Endothelial cell of umbilical vein (primary cell): ENCODE results near the gene CNRIP1. TPM values are rescaled to one million over a fixed set of nuclear protein-coding genes. Genes with fewer than 3 reads are reported as not detected.

Source experiments
- BruUV-seq: library from RNA; stranded (reverse); fragments of 400-500 nt; replicated peaks from 2 replicates; lab custom pipeline; 2021; lab: Mats Ljungman, UMichigan
- CTCF ChIA-PET: fragments of 300-600, 350-600 bp; sonication (Branson Sonifier 250); formaldehyde crosslinking; loops from one replicate; lab custom pipeline; 2021; ENCODE audit warnings: antibody characterized with exemption, inconsistent platforms; lab: Charles Lee
- POLR2A ChIA-PET: fragments of 300-600, 350-600 bp; sonication (Branson Sonifier 250); formaldehyde crosslinking; loops from one replicate; lab custom pipeline; 2021; ENCODE audit warnings: antibody characterized with exemption, inconsistent platforms; lab: Charles Lee
- DNase-seq: peaks from one replicate; pipeline ENCODE4 v3.0.0-alpha.2; 2011; ENCODE audit warnings: low read depth, low spot score
- FAIRE-seq: peaks from 2 replicates; lab custom pipeline; 2011; peaks lifted over from hg19 to GRCh38; lab: Jason Lieb, UNC
- H2AFZ ChIP-seq: 2 replicates; pipeline ENCODE4 v1.6.0; 2012; ENCODE audit warnings: low read depth, low read length, control low read depth, inconsistent platforms
- H3K27ac ChIP-seq: 2 replicates; pipeline ENCODE4 v1.5.1; 2011; ENCODE audit warnings: low read depth, mild to moderate bottlenecking, control low read depth, low read length, moderate library complexity; ENCODE audit not compliant: insufficient read depth
- H3K27me3 ChIP-seq, 2 experiments: 2 replicates each; pipeline versions ENCODE4 v1.6.0 to v1.6.1; 2011; ENCODE audit warnings: low read length in 2 of 2, mixed read lengths in 1 of 2; ENCODE audit not compliant: control insufficient read depth in 2 of 2, insufficient read depth in 2 of 2
- H3K36me3 ChIP-seq, 2 experiments: 2 replicates in 1 of 2; 3 replicates in 1 of 2; pipeline ENCODE4 v1.5.1; 2011; ENCODE audit warnings: low read length in 2 of 2, mild to moderate bottlenecking in 1 of 2, moderate library complexity in 1 of 2; ENCODE audit not compliant: control insufficient read depth in 2 of 2, insufficient read depth in 2 of 2; ENCODE audit errors: extremely low read depth in 1 of 2
- H3K4me1 ChIP-seq: 3 replicates; pipeline ENCODE4 v1.5.1; 2011; ENCODE audit warnings: mild to moderate bottlenecking, low read length; ENCODE audit not compliant: control insufficient read depth, insufficient read depth; ENCODE audit errors: extremely low read depth
- H3K4me2 ChIP-seq: 2 replicates; pipeline ENCODE4 v1.6.1; 2011; ENCODE audit warnings: low read length, control low read depth, mixed read lengths; ENCODE audit not compliant: insufficient read depth
- H3K4me3 ChIP-seq, 3 experiments: fragments of 200-600 bp in 1 of 3; sonication (generic), shearing (Covaris generic) in 1 of 3; replicated peaks in 1 of 3; 2 replicates each; pipeline ENCODE4 v1.5.1; 2011 to 2016; ENCODE audit warnings: control low read depth in 3 of 3, low read length in 3 of 3, mild to moderate bottlenecking in 2 of 3, inconsistent platforms in 1 of 3, low read depth in 1 of 3, moderate library complexity in 1 of 3; ENCODE audit not compliant: insufficient read depth in 1 of 3
- H3K79me2 ChIP-seq: 2 replicates; pipeline ENCODE4 v1.6.0; 2012; ENCODE audit warnings: low read length, inconsistent platforms; ENCODE audit not compliant: control insufficient read depth, insufficient read depth
- H3K9ac ChIP-seq: replicated peaks from 2 replicates; pipeline ENCODE3; 2011; ENCODE audit warnings: low read length, control low read depth; ENCODE audit not compliant: insufficient read depth; ENCODE audit errors: extremely low read depth
- H3K9me1 ChIP-seq: replicated peaks from 3 replicates; pipeline ENCODE4 v1.6.0; 2011; ENCODE audit warnings: mild to moderate bottlenecking, low read length; ENCODE audit not compliant: control insufficient read depth, insufficient read depth; ENCODE audit errors: extremely low read depth
- H3K9me3 ChIP-seq: replicated peaks from 2 replicates; pipeline ENCODE4 v1.5.1; 2012; ENCODE audit warnings: low read length, inconsistent platforms; ENCODE audit not compliant: control insufficient read depth, insufficient read depth
- H4K20me1 ChIP-seq: replicated peaks from 2 replicates; pipeline ENCODE3; 2011; ENCODE audit warnings: mild to moderate bottlenecking, low read length; ENCODE audit not compliant: control insufficient read depth, insufficient read depth; ENCODE audit errors: extremely low read depth
- EZH2 ChIP-seq: IDR thresholded peaks from 2 replicates; pipeline ENCODE4 v1.6.1; 2012; ENCODE audit warnings: borderline replicate concordance, low read depth, mild to moderate bottlenecking, moderate library complexity, low read length, inconsistent platforms; ENCODE audit not compliant: severe bottlenecking
- FOS ChIP-seq: IDR thresholded peaks from 2 replicates; pipeline ENCODE4 v1.6.1; 2011; ENCODE audit warnings: mild to moderate bottlenecking, low read length, moderate library complexity, borderline replicate concordance; ENCODE audit not compliant: insufficient read depth
- GATA2 ChIP-seq: IDR thresholded peaks from 2 replicates; pipeline ENCODE4 v1.7.0; 2011; ENCODE audit warnings: low read depth, mild to moderate bottlenecking, moderate library complexity, mixed read lengths, low read length; ENCODE audit not compliant: insufficient read length, insufficient read depth
- JUN ChIP-seq: IDR thresholded peaks from 2 replicates; pipeline ENCODE4 v1.6.1; 2011; ENCODE audit warnings: borderline replicate concordance, low read depth; ENCODE audit not compliant: insufficient read length, insufficient read depth
- MYC ChIP-seq: IDR thresholded peaks from one replicate; pipeline ENCODE4 v1.6.1; 2011; ENCODE audit warnings: mild to moderate bottlenecking, low read depth, low read length
- POLR2A ChIP-seq: IDR thresholded peaks from 2 replicates; pipeline ENCODE4 v1.6.1; 2012; ENCODE audit warnings: low read depth, mild to moderate bottlenecking, control low read depth, low read length
- POLR2AphosphoS5 ChIP-seq: IDR thresholded peaks from 2 replicates; pipeline ENCODE4 v1.6.1; 2012; ENCODE audit warnings: low read depth, mild to moderate bottlenecking, control low read depth, low read length, moderate library complexity; ENCODE audit not compliant: insufficient read depth
- dilution Hi-C: fragments of 300-500 bp; cut with MboI; formaldehyde crosslinking; loops from one replicate; pipeline ENCODE4 v1.15.0; 2019; ENCODE audit warnings: low sequenced_read_pairs; ENCODE audit not compliant: extremely low pct_ligation_motif_present
- intact Hi-C: fragments of 100-400 bp; cut with micrococcal nuclease; formaldehyde crosslinking; loops from one replicate; pipeline ENCODE4 v1.10.0; 2022
- polyA plus RNA-seq, 4 experiments: library from polyadenylated mRNA; depleted of rRNA in 3 of 4; stranded (reverse) in 3 of 4; unstranded in 1 of 4; fragments of >200 nt; gene quantifications; 2 replicates each; pipeline versions ENCODE4 v1.2.1 to v1.2.3, GENCODE V29; 2011 to 2012; ENCODE audit warnings: missing spikeins in 1 of 4
- total RNA-seq: library from RNA; stranded (reverse); gene quantifications from 2 replicates; pipeline ENCODE4 v1.2.3, GENCODE V29; 2021
- TF ChIP-seq, protein P1 (sequence below): IDR thresholded peaks from 2 replicates; pipeline ENCODE4 v1.6.1; 2011; ENCODE audit not compliant: insufficient read depth, insufficient read length
- TF ChIP-seq, protein P2 (sequence below), 2 donors: IDR thresholded peaks; 1 replicate in 1 of 2; 2 replicates in 1 of 2; pipeline ENCODE4 v1.5.1; 2011; ENCODE audit warnings: low read length in 2 of 2, mild to moderate bottlenecking in 2 of 2, moderate library complexity in 2 of 2, control low read depth in 1 of 2, inconsistent platforms in 1 of 2, low read depth in 1 of 2; ENCODE audit not compliant: insufficient read depth in 1 of 2; ENCODE audit errors: extremely low read depth in 1 of 2

Gene CNRIP1
- total and polyA plus RNA-seq, 2 donors (not counting 3 experiments of a cell fraction or from before 2014, with no cell fraction given), result 74.6 to 98.9 TPM

- dilution Hi-C loops (no loop called here), intact Hi-C loops (no loop called here)
- H3K9me3 ChIP-seq, result no peaks in the 10 kb centered on the region
- no peak overlapping the region for H3K27ac ChIP-seq
- no peak overlapping the region for H2AFZ ChIP-seq
- TF ChIP-seq FOS (no peak), JUN (no peak), GATA2 (no peak), POLR2A (no peak), EZH2 (no peak), POLR2AphosphoS5 (no peak), MYC (no peak)
- TF ChIP-seq, protein P1, sequence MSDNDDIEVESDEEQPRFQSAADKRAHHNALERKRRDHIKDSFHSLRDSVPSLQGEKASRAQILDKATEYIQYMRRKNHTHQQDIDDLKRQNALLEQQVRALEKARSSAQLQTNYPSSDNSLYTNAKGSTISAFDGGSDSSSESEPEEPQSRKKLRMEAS, result no peak
- TF ChIP-seq, protein P2, sequence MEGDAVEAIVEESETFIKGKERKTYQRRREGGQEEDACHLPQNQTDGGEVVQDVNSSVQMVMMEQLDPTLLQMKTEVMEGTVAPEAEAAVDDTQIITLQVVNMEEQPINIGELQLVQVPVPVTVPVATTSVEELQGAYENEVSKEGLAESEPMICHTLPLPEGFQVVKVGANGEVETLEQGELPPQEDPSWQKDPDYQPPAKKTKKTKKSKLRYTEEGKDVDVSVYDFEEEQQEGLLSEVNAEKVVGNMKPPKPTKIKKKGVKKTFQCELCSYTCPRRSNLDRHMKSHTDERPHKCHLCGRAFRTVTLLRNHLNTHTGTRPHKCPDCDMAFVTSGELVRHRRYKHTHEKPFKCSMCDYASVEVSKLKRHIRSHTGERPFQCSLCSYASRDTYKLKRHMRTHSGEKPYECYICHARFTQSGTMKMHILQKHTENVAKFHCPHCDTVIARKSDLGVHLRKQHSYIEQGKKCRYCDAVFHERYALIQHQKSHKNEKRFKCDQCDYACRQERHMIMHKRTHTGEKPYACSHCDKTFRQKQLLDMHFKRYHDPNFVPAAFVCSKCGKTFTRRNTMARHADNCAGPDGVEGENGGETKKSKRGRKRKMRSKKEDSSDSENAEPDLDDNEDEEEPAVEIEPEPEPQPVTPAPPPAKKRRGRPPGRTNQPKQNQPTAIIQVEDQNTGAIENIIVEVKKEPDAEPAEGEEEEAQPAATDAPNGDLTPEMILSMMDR (IDR thresholded peaks at IDR 0.05; ENCODE audit: extremely low read depth in 1 of 2, insufficient read depth in 1 of 2, low read depth in 1 of 2, low read length in 2 of 2), result no peak
- ChIA-PET POLR2A (no interaction called here), CTCF (interaction anchor here (1.3 to 2.5 kb wide), 2 partner anchors 78 to 152 kb away, joined by 3 to 6 read pairs; no protein-coding TSS in a partner anchor)
- no peak for DNase-seq
- H3K4me2 ChIP-seq, result no peak overlapping the region
- no TSS peak for BruUV-seq
- no peaks in the 10 kb centered on the region for H3K79me2 ChIP-seq
- no peak for FAIRE-seq
- H3K9ac ChIP-seq, result no peak overlapping the region
- no peaks in the 10 kb centered on the region for H3K9me1 ChIP-seq
- no peaks in the 10 kb centered on the region for H3K36me3 ChIP-seq
- no peaks in the 10 kb centered on the region for H3K27me3 ChIP-seq
- no peaks in the 10 kb centered on the region for H3K4me1 ChIP-seq
- H3K4me3 ChIP-seq, result no peak overlapping the region
- no peaks in the 10 kb centered on the region for H4K20me1 ChIP-seq
Measured at GRCh38 chr2:68274022-68274421, 45.7 kb downstream of the CNRIP1 start.
